ENCODE measurements around the gene PRCD.

Gene PRCD

GRCh38 chr17:76575570-76575969 lies 35.7 kb downstream of the PRCD start:
- no peak for DNase-seq

DNA sequence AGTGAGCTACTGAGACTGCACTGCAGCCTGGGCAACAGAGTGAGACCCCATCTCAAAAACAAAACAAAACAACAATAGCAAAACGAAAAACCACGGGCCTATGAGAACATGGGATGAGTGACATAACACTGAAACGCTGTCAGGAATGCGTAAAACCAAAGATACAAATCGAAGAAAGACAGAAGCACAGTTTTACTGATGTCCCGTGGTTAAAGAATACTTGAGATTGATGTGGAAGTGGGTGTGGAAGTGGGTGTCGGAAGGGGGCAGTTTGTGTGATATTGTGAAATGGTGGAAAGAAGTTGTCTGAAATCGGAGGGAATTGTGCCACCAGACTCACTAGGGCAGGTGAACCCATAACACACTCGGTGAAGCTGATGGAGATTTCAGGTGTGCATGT lies 36.3 kb downstream of the PRCD start:
- no peak for DNase-seq

DNA sequence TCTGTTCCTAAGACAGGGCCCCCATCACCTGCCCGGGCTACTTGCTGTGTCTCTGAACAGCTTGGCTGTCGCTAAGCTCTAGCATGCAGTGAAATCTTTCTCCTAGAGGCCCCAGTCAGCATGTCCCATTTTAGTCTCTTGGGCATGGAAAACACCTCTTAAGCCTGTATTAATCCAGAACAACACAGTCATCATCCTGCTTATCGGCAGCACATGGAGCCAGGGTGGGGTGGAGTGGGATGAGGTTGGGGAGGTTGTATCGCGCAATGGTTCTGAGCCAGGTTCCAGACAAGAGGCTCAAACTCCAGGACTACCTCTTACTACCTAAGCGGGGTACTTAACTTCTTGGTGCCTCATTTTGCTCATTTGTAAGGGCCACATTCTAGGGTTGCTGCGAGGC lies 38.0 kb downstream of the PRCD start:
- DNase-seq: no peak

DNA sequence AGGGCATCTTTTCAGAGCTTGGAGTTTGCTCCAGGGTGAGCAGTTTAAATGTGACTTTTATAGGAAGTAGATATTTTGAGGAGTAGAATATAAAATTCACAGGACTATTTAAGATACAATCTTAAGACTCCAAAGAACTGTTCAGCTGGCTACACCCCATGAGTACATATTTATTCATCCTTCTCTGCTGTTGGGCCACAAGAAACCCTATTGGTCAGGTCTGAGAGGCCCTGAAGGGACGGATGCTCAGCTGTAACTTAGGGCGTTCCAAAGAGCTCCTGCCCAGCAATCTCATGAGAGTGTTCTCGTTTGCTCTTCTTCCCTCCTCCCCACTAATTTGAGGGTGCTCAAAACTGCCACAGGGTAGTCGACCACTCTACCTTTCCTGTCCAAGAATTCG lies 38.5 kb downstream of the PRCD start:
- DNase-seq: no peak

- DNase-seq: no peak
Measured at GRCh38 chr17:76579281-76579680, 39.4 kb downstream of the PRCD start.

DNA sequence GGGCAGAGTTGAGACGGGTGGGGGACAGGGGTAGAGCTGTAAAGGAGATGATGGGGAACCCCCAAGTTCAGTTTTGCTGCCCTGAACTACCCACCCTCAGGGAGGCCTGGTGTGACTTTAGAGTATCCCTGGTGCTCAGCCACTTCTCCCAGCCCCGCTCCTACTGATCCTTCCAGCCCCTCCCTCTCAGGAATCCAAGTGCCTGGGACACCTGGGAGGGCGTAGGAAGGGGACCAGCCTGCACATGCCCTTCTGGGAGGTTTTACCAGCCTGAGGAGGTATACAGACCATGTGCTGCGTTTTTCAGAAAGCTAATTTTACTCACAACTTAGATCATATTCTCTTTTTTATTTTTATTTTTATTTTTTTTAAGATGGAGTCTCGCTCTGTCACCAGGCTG lies 41.7 kb downstream of the PRCD start:
- DNase-seq: no peak

DNA sequence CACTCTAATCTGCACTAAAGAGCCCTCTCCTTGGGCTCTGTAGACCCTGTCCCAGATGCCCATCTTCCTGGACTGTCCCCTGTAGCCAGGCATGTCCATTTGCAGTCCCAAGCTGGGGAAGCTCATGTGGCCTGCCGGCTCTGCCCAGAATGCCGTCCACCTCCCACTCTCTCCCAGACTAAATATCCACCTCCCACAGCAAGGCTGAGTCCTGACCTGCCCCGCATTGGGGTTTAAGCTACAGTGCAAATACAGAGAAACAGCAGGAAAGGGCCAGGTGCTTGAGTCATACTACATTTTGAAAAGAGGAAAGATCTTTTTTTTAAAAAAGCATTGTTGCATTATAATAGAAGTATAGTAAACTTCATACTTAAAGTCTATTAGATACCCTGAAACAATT lies 42.8 kb downstream of the PRCD start:
- DNase-seq: no peak

GRCh38 chr17:76584427-76585032 lies 44.7 kb downstream of the PRCD start:
- DNase-seq: no peak

- DNase-seq: no peak
Measured at GRCh38 chr17:76585033-76585648, 45.3 kb downstream of the PRCD start.

DNA sequence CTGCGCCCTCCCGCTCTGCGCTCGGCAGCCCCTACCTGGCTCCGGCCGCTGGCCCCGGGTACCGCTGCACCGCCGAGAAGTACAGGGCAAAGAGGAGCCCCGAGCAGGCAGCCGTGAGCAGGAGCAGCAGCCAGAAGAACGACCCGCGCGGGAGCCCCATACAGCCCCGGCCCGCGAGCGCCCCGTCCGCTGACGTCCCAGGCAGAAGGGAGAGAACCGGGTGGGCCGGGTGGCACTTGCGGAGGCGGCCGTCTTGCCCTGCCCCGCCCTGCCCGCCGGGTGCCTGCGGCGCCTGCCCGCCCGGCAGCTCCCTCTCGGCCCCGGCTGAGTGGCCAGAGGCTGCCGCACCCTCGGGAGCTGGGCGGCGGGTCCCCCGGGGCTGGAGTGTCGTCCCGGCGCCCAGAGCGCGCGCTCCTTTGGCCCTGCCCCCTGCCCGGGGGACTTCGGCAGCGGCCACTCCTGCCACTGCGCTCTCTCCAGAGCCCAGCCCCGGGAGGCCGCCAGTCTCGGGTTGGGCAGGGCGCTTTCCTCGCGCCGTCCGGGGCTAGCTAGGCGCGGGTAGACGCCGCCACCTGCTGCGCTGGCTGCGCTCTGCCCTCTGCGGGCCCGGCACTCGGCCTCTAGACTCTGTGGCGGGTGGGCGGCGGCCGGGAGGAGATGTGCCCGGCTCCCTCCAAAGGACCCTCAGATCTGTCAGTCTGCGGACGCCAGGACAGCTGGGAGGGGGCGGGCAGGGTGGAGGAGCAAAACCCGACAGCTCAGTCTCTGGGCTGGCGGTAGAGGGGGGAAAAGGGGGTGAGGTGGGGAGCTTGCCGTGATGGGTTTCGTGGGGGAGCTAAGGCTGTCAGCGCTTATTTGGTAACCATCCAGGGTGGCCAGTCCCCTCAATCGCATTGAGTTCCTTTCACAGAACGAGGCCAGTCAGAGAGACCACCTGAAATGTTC lies 46.1 kb downstream of the PRCD start, which contains the start of gene ST6GALNAC2:
TSS of gene ST6GALNAC2 (minus strand) at position 212 of the 945 bp plus-strand sequence. CDS start at position 160, 52 bp downstream.
- DNase-seq: peak in 1 of 2 donors; percentile 31

DNA sequence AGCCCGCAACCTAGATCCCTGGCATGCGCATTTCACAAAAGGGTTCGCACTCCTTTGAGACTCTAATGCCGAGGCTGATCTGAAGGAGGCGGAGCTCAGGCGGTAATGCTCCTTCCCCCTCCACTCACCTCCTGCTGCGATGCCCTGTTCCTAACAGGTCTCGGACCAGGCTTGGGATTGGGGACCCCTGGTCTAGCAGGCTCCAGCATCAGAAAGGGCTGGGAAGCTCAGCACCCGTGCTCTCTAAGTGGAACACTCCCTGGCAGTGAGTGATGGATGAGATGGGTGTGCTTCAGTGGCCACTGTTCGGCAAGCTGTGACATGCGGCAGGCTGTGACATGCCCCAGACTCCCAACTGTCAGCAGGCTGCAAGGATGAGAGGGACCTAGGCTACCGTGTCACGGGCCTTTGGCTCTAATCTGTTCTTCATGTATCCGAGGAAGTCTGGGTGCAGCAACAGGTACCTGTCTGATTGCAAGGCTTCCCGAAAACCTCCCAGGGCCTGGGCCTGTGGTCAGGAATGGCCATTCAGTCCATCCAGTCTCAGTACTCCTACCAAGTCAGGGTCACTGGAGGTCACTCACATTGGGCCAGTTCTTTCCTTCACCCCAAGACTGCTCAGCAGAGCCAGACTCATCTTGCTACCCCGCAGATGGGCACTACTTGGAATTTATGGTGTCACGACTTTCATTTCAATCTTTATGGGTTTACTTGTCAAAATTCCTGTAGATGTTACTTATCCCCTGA lies 47.1 kb downstream of the PRCD start:
- DNase-seq: no peak

DNA sequence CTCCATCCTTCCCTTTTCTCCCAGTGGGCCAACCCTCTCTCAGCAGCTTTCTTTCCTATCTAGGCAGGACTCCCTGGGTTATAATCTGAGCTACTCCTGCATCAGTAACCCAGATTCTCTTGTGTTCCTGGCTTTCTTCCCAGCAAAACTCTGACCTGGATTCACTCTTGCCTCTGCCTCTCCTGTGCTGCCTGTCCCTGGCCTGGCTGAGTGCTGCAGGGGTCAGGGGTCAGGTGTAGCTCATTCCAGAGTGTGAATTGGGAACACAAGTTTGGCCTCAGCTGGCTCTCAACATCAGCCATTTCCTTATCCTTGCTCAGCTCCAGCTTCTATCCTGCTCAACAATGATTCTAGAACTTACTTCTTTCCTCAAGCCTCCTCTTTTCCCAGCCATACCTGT lies 48.3 kb downstream of the PRCD start:
- DNase-seq: no peak

- DNase-seq: no peak
Measured at GRCh38 chr17:76593384-76593826, 53.6 kb downstream of the PRCD start.

DNA sequence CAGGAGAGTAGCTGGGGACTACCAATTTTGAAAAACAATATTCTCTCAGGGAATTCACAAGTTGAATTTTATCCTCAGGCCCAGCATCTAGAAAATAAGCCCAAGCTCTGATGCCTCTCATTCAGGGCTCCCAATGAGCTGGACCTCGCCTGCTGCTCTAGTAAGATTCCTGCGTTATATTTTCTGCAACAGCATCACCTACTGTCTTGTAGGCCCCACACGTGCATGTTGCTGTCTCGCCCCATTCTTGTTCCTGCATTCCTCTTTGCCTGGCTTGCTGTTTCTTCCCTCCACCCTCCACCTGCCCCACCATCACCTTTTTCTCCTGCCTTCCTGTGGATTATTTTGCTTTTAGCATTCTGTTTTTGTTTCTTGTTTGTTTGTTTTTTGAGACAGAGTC lies 54.1 kb downstream of the PRCD start:
- DNase-seq: no peak

GRCh38 chr17:76594690-76595089 lies 54.8 kb downstream of the PRCD start:
- no peak for DNase-seq
